ENCODE measurements around the gene TRAF5.
"Not testable (repeated sequence)": the region's sequence is repeated elsewhere in the genome, so short reads cannot be mapped to it uniquely, and the experiment has no call there.

Gene TRAF5

DNA sequence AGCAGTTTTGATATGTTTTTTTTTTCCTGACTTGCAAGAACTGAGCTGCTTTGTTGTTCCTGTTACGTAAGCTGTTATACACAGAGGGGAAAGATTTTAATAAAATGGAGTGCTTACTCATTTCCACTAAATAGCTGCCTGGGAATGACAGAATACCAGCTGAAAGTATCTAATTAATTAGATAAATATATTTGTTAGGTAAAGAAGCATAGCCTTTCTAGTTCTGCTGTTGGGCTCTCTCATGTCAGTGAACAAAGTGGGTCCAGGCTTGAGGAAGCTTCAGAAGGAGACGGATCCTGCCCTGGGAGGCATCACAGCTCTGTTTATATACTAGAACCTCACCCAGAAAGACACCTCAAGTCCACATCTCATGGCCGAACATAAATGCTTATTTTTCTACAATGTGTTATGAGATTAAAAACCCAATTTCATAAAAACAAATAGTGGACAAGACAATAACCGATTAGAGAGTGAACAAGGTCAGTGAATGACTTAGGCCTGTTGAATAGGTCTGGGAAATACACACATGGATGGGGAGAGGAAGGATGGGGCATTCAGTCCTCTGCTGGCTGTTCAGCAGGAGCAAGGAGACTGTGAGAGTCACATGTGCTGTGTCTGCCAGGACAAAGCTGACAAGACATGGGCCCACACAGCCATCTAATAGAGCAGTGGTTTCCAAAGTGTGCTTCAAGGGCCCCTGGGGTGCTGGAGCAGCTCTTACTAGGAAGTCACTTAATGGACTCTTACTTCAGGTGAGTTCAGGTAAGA, 20.6 kb downstream of the TRAF5 start:
- DNase-seq, result no peak

DNA sequence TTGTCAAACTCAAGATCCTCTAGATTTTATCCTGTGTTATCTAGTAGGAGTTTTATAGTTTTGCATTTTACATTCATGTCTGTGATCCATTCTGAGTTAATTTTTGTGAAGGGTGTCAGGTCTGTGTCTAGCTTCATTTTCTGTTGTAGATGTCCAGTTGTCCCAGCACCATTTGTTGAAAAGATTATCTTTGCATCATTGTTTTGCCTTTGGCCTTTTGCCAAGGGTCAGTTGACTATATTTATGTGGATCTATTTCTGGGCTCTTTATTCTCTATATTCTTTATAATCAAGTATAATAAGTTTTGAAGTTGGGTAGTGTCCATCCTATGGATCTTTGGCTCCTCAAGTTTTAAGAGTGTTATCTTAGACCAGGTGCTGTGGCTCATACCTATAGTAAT, 21.9 kb downstream of the TRAF5 start:
- DNase-seq, result no peak

- no peak for DNase-seq
These were observed 23.1 kb downstream of the TRAF5 start for GRCh38 chr1:211349741-211350140.

DNA sequence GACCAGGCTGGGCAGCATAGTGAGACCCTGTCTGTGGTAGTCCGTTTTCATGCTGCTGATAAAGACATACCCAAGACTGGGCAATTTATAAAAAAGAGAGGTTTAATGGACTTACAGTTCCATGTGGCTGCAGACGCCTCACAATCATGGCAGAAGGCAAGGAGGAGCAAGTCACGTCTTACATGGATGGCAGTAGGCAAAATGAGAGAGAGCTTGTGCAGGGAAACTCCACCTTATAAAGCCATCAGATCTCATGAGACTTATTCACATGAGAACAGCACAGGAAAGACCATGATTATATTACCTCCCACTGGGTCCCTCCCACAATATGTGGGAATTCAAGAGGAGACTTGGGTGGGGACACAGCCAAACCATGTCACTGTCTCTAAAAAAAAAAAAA, 25.4 kb downstream of the TRAF5 start:
- DNase-seq, result not testable (repeated sequence)

DNA sequence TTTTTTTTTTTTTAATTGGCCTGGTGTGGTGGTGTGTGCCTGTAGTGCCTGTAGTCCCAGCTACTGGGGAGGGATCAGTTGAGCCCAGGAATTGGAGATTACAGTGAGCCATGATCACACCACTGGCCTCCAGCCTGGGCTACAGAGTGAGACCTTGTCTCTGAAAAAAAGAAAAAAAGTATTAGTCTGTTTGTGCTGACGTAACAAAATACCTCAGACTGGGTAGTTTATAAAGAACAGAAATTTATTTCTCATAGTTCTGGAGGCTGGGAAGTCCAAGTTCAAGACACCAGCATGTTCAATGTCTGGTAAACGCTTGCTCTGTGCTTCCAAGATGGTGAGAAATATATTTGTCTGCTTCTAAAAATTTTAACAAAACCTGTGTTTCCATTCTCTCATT, 25.8 kb downstream of the TRAF5 start:
- no peak for DNase-seq

DNA sequence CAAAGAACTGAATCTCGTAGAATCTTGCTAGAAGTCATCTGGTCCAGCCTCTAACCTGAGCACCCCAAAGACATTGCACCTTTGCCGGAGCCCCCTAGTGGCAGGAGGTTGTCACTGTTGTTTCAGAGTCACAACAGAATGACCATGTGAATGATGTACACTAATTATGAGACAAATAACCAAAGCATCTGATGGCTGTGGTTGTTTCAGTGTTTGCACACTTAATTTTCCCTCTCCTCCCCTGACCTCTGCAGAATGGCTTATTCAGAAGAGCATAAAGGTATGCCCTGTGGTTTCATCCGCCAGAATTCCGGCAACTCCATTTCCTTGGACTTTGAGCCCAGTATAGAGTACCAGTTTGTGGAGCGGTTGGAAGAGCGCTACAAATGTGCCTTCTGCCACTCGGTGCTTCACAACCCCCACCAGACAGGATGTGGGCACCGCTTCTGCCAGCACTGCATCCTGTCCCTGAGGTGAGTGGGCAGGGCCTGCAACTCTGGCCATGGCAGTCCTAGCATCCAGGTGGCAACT, 26.4 kb downstream of the TRAF5 start:
- DNase-seq, result peak; percentile 44

DNA sequence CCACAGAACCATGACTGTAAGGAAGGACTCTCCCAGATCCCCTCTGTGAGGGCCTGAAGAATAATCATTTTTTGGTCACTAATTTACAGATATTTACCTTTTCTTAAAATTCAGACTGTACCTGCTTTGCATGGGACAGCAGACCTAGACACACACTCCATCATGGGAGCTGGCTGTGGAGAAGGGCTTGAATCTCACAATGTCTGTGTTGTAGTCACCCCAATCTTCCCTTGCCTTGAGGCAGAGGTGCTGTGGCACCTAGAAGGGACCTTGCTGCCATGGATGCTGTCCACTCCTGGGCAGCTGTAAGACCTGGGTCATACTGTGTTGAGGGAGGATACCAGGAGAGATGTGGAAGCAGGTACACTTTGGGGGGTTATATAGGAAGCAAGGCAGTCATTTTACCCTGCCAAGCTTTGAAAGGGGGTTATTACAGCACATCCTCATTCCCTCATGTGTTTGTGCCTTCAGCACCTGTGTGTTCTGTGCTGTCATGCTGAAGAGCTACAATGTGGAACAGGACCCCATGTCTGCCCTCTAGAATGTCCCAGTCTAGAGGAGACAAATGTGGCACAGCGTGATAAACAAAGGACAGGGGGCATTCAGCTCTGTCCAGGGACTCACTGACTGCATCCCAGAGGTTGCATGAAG, 27.1 kb downstream of the TRAF5 start:
- no peak for DNase-seq

GRCh38 chr1:211355873-211356272, 29.2 kb downstream of the TRAF5 start:
- DNase-seq, result no peak

DNA sequence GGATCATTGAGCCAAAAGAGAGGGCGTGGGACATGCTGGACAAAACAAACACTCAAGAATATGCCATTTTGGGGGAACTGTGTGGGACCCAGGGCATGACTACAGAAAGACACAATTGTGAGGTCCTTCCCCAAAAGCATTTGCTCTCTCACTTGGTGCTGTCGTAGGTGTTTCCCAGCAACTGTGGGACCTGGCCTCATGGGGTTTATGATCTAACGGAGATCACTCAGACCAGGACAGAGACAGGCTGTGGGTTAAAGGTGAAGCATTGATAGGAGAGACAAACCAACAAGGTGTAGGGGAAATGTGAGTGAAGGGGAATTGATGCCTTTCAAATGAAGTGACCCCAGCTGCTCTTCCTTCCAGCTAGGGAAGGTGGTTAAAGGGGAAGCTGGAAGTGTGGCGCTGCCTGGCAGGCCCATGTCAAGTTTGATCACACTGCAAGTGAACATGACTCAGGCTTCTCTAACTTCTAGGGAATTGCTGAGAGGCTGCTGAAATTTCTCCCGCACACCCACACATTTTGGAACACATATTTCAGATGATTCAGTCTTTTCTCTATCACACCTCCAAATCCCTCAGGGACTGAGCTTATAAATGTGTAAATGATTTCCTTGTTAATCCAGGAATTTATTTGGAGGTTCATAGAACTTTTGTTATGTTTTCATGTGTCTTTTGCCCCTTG, 30.2 kb downstream of the TRAF5 start:
- no peak for DNase-seq

DNA sequence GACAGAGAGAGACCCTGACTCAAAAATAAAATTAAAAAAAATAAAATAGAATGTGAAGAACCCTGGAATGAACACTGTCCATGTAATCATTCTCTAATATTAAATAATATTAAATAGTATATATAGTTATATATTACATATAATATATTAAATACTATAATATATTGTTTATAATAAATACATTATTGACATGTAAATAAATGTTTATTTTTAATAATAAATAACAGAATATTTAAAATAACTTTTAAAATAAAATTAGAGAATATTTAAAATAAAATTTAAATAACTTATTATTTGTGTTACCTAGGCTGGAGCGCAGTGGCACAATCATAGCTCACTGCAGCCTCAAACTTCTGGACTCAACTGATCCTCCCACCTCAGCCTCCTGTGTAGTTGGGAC, 32.1 kb downstream of the TRAF5 start:
- DNase-seq, result no peak

- DNase-seq, result no peak
These were observed 33.2 kb downstream of the TRAF5 start for GRCh38 chr1:211359876-211360275.

- DNase-seq, result no peak
These were observed 34.6 kb downstream of the TRAF5 start for GRCh38 chr1:211361202-211361601.

GRCh38 chr1:211369640-211370039, 43.0 kb downstream of the TRAF5 start:
- no peak for DNase-seq

GRCh38 chr1:211370669-211371068, 44.0 kb downstream of the TRAF5 start:
- DNase-seq, result no peak

GRCh38 chr1:211371406-211372105, 44.9 kb downstream of the TRAF5 start:
- no peak for DNase-seq

DNA sequence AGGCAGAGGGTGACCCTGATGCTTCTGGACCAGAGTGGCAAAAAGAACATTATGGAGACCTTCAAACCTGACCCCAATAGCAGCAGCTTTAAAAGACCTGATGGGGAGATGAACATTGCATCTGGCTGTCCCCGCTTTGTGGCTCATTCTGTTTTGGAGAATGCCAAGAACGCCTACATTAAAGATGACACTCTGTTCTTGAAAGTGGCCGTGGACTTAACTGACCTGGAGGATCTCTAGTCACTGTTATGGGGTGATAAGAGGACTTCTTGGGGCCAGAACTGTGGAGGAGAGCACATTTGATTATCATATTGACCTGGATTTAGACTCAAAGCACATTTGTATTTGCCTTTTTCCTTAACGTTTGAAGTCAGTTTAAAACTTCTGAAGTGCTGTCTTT, 45.8 kb downstream of the TRAF5 start:
- DNase-seq, result no peak

DNA sequence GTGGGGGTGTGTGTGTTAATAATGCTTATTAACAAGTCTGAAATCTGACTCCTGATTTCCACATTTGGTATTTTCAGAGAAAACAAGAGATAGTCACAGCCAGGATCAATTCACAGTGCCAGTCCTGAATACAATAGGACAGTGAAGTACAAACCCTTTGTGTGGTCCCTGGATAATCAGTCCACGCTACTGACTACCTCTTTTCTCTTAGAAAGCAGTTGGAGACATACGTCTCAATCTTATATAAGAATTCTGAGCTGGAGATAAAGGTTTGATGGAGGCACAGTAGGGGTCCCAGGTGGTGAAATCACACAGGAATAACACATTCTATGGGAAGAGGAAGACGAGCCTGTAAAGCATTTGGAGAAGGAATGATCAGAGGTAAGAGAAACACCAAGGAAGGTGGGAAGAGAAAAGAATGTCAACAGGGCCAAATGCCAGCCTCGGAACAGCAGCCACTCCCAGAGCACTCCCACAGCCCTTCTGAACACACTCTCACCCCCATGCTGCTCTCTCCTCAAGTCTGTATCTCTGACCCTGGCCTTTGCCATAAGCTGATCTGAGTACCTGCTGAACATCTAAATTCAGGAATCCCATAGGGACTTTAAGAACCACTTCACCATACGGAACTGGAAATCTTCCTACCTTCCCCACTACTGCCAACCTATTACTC, 48.6 kb downstream of the TRAF5 start:
- no peak for DNase-seq

- DNase-seq, result no peak
These were observed 49.3 kb downstream of the TRAF5 start for GRCh38 chr1:211375949-211376348.

- no peak for DNase-seq
These were observed 50.3 kb downstream of the TRAF5 start for GRCh38 chr1:211376807-211377470.

- no peak for DNase-seq
These were observed 51.2 kb downstream of the TRAF5 start for GRCh38 chr1:211377539-211378450.

- no peak for DNase-seq
These were observed 52.2 kb downstream of the TRAF5 start for GRCh38 chr1:211378844-211379243.

All from effector CD4-positive, alpha-beta T cell (primary cell).